ENCODE results near the gene LDB2. TPM values are rescaled to one million over a fixed set of nuclear protein-coding genes. Genes with fewer than 3 reads are reported as not detected.

The LDB2 gene
- total RNA-seq, 4 donors from 2014 or later = 7.0 to 26.4 (median 18.1) TPM

DNA sequence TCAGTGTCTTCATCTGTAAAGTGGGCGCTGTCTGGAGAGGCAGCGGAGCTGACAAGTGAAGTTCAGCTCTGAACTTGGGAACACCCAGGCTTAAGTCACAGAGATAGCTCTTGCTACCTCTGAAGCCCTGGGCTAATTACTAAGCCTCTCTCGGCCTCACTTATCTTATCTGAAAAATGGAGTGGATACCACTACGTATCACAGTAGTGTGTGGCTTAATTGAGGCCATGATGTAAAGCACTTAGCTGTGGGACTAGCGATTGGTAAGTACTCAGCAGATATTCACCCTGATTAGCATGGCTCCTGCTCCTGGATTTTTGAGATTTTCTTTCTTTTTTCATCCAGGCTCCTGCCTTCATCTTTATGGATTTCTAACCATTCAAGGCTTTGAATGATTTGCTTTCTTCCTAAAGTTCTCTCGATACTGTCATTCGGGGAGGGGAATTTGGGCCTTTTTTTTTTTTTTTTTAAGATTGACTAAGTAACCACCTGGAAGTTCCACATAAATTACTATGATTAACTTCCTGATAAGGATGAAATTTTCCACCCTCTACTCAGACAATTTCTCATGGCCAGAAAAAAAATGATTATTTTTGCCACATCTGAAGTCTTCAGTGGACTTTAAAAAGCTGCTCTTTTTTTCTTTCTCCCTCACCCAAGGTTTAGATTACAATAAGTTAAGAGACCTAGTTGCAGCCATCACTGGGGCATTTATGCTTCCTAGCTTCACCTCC, 17.1 kb downstream of the LDB2 start:
- in situ Hi-C loops (cut with MboI; ENCODE audit: low sequenced_read_pairs in 4 of 4) = no loop called here
- ATAC-seq (no peak), DNase-seq (no peak)
- Histone ChIP-seq H3K9me3 (no peaks in the 10 kb centered on the region), H3K36me3 (no peaks in the 10 kb centered on the region), H3K27me3 (no peaks in the 10 kb centered on the region), H3K27ac (no peak overlapping the region), H3K4me1 (no peaks in the 10 kb centered on the region), H3K4me3 (no peak overlapping the region)
- TF ChIP-seq CTCF (IDR thresholded peaks at IDR 0.05 in 4 of 5, conservative IDR thresholded peaks at IDR 0.05 in 1 of 5) (no peak), POLR2A (IDR thresholded peaks at IDR 0.05) (no peak)
- intact Hi-C loops (cut with DNase I; ENCODE audit: low total_unique reads) = no loop called here

- no peak for DNase-seq
- TF ChIP-seq CTCF (IDR thresholded peaks at IDR 0.05 in 4 of 5, conservative IDR thresholded peaks at IDR 0.05 in 1 of 5) (no peak), POLR2A (IDR thresholded peaks at IDR 0.05) (no peak)
- no peak for ATAC-seq
- no peaks in the 10 kb centered on the region for H3K27me3 ChIP-seq
- intact Hi-C loops (cut with DNase I; ENCODE audit: low total_unique reads) = no loop called here
- H3K9me3 ChIP-seq = no peaks in the 10 kb centered on the region
- H3K4me1 ChIP-seq = peaks cover 0 to 6% of the 10 kb centered on the region in 2 donors
- no peak overlapping the region for H3K4me3 ChIP-seq
- in situ Hi-C loops (cut with MboI; ENCODE audit: low sequenced_read_pairs in 4 of 4) = no loop called here
- no peak overlapping the region for H3K27ac ChIP-seq
- no peaks in the 10 kb centered on the region for H3K36me3 ChIP-seq
Observed at GRCh38 chr4:16875487-16875886, 23.0 kb downstream of the LDB2 start.

- H3K27ac ChIP-seq = no peak overlapping the region
- TF ChIP-seq CTCF (IDR thresholded peaks at IDR 0.05 in 4 of 5, conservative IDR thresholded peaks at IDR 0.05 in 1 of 5) (no peak), POLR2A (IDR thresholded peaks at IDR 0.05) (no peak)
- H3K27me3 ChIP-seq = no peaks in the 10 kb centered on the region
- H3K4me3 ChIP-seq = no peak overlapping the region
- H3K9me3 ChIP-seq = no peaks in the 10 kb centered on the region
- intact Hi-C loops (cut with DNase I; ENCODE audit: low total_unique reads) (no loop called here), in situ Hi-C loops (cut with MboI; ENCODE audit: low sequenced_read_pairs in 4 of 4) (no loop called here)
- H3K4me1 ChIP-seq = peaks cover 0 to 19% of the 10 kb centered on the region in 2 donors
- ATAC-seq (no peak), DNase-seq (no peak)
- H3K36me3 ChIP-seq = no peaks in the 10 kb centered on the region
Observed at GRCh38 chr4:16869594-16870245, 28.7 kb downstream of the LDB2 start.

- Histone ChIP-seq H3K4me3 (no peak overlapping the region), H3K9me3 (no peaks in the 10 kb centered on the region), H3K27me3 (no peaks in the 10 kb centered on the region), H3K36me3 (no peaks in the 10 kb centered on the region), H3K27ac (no peak overlapping the region), H3K4me1 (peaks cover 0 to 19% of the 10 kb centered on the region in 2 donors)
- no peak for DNase-seq
- in situ Hi-C loops (cut with MboI; ENCODE audit: low sequenced_read_pairs in 4 of 4) (no loop called here), intact Hi-C loops (cut with DNase I; ENCODE audit: low total_unique reads) (no loop called here)
- no peak for ATAC-seq
- TF ChIP-seq CTCF (IDR thresholded peaks at IDR 0.05 in 4 of 5, conservative IDR thresholded peaks at IDR 0.05 in 1 of 5) = no peak
- TF ChIP-seq POLR2A (IDR thresholded peaks at IDR 0.05) = no peak
Observed at GRCh38 chr4:16868674-16869073, 29.8 kb downstream of the LDB2 start.
